ENCODE results near the gene ACE2.

- TF ChIP-seq CTCF (conservative IDR thresholded peaks at IDR 0.05 in 1 of 2, IDR thresholded peaks at IDR 0.05 in 1 of 2; ENCODE audit: extremely low read depth in 1 of 2, insufficient read depth in 1 of 2, low read depth in 1 of 2, low read length in 2 of 2) = no peak
- TF ChIP-seq EZH2 (IDR thresholded peaks at IDR 0.05; ENCODE audit: borderline replicate concordance, low read length) = no peak
Observed at GRCh38 chrX:15623054-15623453, 22.3 kb upstream of the ACE2 start.

Measured in mammary epithelial cell (primary cell).